Heart right ventricle (tissue), 16 donors: ENCODE results near the gene SEC16A. TPM values are rescaled to one million over a fixed set of nuclear protein-coding genes. Genes with fewer than 3 reads are reported as not detected.

Source experiments
- ATAC-seq, 8 donors: fragments of 200-7000 bp; cut with Tn5 transposase; one replicate each; pipeline ENCODE4 v1.9.1; 2020; ENCODE audit warnings: mild to moderate bottlenecking in 8 of 8, moderate library complexity in 8 of 8, moderate number of reproducible peaks in 1 of 8
- DNase-seq, 2 donors: peaks; one replicate each; pipeline ENCODE4 v3.0.0-alpha.2; 2020
- H3K27ac ChIP-seq, 10 donors: fragments of 200-600 bp; sonication (generic) in 2 of 10; one replicate each; pipeline versions ENCODE4 v1.5.0 to v1.8.0; 2020 to 2022; ENCODE audit warnings: mild to moderate bottlenecking in 3 of 10
- H3K27me3 ChIP-seq, 7 donors: fragments of 200-600 bp; one replicate each; pipeline ENCODE4 v1.8.0; 2021 to 2022; ENCODE audit warnings: mild to moderate bottlenecking in 2 of 7
- H3K36me3 ChIP-seq, 9 donors: fragments of 200-600 bp; sonication (generic) in 1 of 9; one replicate each; pipeline versions ENCODE4 v1.5.0 to v1.8.0; 2020 to 2022; ENCODE audit warnings: mild to moderate bottlenecking in 2 of 9
- H3K4me1 ChIP-seq, 9 donors: fragments of 200-600 bp; sonication (generic) in 1 of 9; one replicate each; pipeline versions ENCODE4 v1.5.0 to v1.8.0; 2020 to 2022; ENCODE audit warnings: mild to moderate bottlenecking in 4 of 9
- H3K4me3 ChIP-seq, 10 donors: fragments of 200-600 bp; sonication (generic) in 2 of 10; one replicate each; pipeline versions ENCODE4 v1.5.0 to v1.8.0; 2020 to 2022; ENCODE audit warnings: mild to moderate bottlenecking in 7 of 10, moderate library complexity in 2 of 10
- H3K9me3 ChIP-seq, 11 donors: fragments of 200-600 bp in 10 of 11; sonication (generic) in 2 of 11; one replicate each; pipeline versions ENCODE4 v1.5.0 to v1.8.0; 2013 to 2022; ENCODE audit warnings: mild to moderate bottlenecking in 2 of 11, control low read depth in 1 of 11, moderate library complexity in 1 of 11
- CTCF ChIP-seq, 9 donors: fragments of 200-600 bp; sonication (generic) in 2 of 9; IDR thresholded peaks; one replicate each; pipeline versions ENCODE4 v1.5.0 to v1.8.0; 2021 to 2022; ENCODE audit warnings: antibody characterized with exemption in 9 of 9, mild to moderate bottlenecking in 5 of 9, moderate library complexity in 1 of 9
- WGBS, 2 donors: extraction: QIAGEN DNeasy Blood & Tissue Kit; methylation state at CpG; one replicate each; pipeline ENCODE4 v1.1.7; 2013; ENCODE audit warnings: inconsistent platforms in 1 of 2; 5-methylcytosine and 5-hydroxymethylcytosine counted together
- intact Hi-C, 10 donors: fragments of 100-400 bp; cut with DNase I; formaldehyde crosslinking; loops; one replicate each; pipeline versions ENCODE4 v1.11.1 to v1.14.2; 2022
- polyA plus RNA-seq, 2 donors: library from polyadenylated mRNA; stranded (reverse); fragments of 200-250 nt; gene quantifications; one replicate each; pipeline ENCODE4 v1.2.3, GENCODE V29; 2013
- total RNA-seq, 10 donors: library from RNA; stranded (reverse); fragmentation: NEBNext Ultra II Directional in 3 of 10; extraction: Animal tissue kit (Norgen Biotek cat#: 25700) in 3 of 10; gene quantifications; one replicate each; pipeline versions ENCODE4 v1.2.1 to v1.2.4, GENCODE V29; 2021 to 2023
- donor health status: Arrhythmogenic right ventricular cardiomyopathy.
- donor health status: ischemic (EF 13 %, LVEDD 7.1; RV severe dilation, severe dysfunction).
- donor health status: healthy with polysubstance abuse.
- donor health status: DM: no; HTN: yes; CAD: no.
- donor health status: DM: no; HTN: no; CAD: no.
- donor health status: ischemic (EF 25% LVEDD 6.9; RV normal size, moderate dysfunction).
- donor health status: ischemic (EF 25% LVEDD 5.7; RV mildly dilated, moderate dysfunction).
- donor health status: healthy.
- donor health status: DM: yes; HTN: yes; CAD: no.
- donor health status: Ischemic cardiomyopathy.
- donor health status: ischemic (EF 35%, LVEDD 5.7; RV mildly dilated, moderate dysfunction).
- donor health status: nonischemic (EF 11% LVEDD 7.7; RV severe dilation, severe dysfunction).
- donor health status: DM: yes; HTN: yes; CAD: no.
- donor health status: PGD.
- donor health status: ischemic (EF 29% LVEDD 5.4; RV normal size, mild dysfunction).
- donor health status: nonischemic (EF 23%, LVEDD 6.1; RV moderate dilation, normal function).

Gene SEC16A
- total and polyA plus RNA-seq, 12 donors = 21.9 to 35.9 (median 28.6) TPM

DNA sequence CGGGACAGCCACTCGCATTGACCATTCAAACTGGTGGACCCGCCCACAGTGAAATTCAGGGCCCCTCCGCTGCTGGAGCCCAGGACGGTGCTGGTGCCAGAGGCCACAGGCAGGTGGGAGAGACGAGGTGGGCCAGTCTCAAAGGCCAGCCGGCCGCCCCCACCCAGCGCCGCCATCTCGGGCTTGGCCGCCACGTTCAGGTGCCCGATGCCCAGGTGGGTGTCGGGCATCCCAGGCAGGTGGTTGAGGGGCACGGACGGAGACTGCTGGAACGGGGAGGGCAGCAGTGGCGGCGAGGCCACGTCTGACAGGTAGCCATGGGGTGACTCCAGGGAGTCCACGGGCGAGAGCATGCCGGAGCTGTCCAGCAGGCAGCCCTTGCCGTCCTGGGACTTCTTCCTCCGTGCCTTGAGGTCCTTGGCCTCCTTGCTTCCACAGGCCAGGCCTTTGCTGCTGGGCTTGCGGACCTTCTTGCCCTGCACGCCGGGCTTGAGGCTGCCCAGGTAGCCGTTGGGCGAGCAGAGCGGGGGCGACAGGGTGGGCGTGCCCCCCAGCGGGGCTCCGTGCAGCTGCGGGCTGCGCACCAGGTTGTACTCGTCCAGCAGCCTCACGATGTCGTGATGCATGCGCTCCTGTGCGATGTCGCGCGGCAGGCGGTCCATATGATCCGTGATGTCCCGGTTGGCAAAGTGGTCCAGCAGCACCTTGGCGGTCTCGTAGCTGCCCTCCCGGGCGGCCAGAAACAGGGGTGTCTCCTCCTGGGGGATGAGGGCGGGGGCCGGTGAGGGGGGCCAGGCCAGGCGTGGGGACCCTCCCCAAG lies 14.2 kb upstream of the SEC16A start:
- DNase-seq (no peak), ATAC-seq (no peak)
- Histone ChIP-seq H3K27ac (no peak overlapping the region), H3K27me3 (no peaks in the 10 kb centered on the region), H3K9me3 (no peaks in the 10 kb centered on the region), H3K4me3 (no peak overlapping the region), H3K4me1 (peaks cover 0 to 26% (median 13%) of the 10 kb centered on the region in 9 donors), H3K36me3 (peaks cover 14 to 79% (median 55%) of the 10 kb centered on the region in 9 donors)
- intact Hi-C loops = no loop called here
- no peak for TF ChIP-seq CTCF (IDR thresholded peaks at IDR 0.05)
- WGBS, 2 donors = 92 to 94% methylated on average over 56 of the region's 56 CpGs

GRCh38 chr9:136496181-136496580 lies 13.3 kb upstream of the SEC16A start:
- Histone ChIP-seq H3K27me3 (no peaks in the 10 kb centered on the region), H3K36me3 (peaks cover 9 to 71% (median 49%) of the 10 kb centered on the region in 9 donors), H3K4me1 (peaks cover 0 to 26% (median 13%) of the 10 kb centered on the region in 9 donors), H3K9me3 (no peaks in the 10 kb centered on the region), H3K4me3 (no peak overlapping the region), H3K27ac (no peak overlapping the region)
- intact Hi-C loops = no loop called here
- ATAC-seq (no peak), DNase-seq (no peak)
- no peak for TF ChIP-seq CTCF (IDR thresholded peaks at IDR 0.05)
- WGBS, 2 donors = 80 to 81% methylated on average over 18 of the region's 18 CpGs

DNA sequence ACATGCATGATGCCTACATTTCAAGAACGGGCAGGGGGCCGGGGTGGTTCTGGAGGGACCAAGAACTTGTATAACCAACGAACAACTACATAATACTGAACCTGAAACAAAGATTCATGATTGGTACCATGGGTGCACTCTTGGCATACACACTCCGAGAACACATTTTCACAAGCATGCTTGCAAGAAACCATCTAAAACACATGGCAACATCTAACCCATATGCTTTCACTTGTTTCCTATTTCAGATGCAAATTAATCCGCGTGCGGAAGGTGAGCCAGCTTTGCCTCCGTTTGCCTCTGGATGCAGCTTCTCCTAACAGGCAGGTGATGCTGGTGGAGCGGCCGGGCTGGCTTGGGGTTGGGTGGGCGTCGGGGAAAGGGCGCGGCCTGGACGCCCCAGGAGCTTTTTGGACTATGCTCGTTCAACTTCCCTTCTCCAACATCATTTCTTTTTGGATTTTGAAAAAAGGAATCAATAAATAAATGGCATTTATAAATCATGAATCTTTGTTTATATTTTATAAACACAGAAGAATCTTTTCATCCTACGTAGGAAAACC lies 12.5 kb upstream of the SEC16A start:
- WGBS, 2 donors = 88 to 91% methylated on average over 17 of the region's 17 CpGs
- ATAC-seq (no peak), DNase-seq (peak in 1 of 2 donors; percentile 14)
- TF ChIP-seq CTCF (IDR thresholded peaks at IDR 0.05) = no peak
- Histone ChIP-seq H3K27me3 (no peaks in the 10 kb centered on the region), H3K4me3 (no peak overlapping the region), H3K36me3 (peaks cover 2 to 63% (median 41%) of the 10 kb centered on the region in 9 donors), H3K4me1 (peaks cover 0 to 26% (median 13%) of the 10 kb centered on the region in 9 donors), H3K27ac (no peak overlapping the region), H3K9me3 (no peaks in the 10 kb centered on the region)
- intact Hi-C loops = no loop called here

DNA sequence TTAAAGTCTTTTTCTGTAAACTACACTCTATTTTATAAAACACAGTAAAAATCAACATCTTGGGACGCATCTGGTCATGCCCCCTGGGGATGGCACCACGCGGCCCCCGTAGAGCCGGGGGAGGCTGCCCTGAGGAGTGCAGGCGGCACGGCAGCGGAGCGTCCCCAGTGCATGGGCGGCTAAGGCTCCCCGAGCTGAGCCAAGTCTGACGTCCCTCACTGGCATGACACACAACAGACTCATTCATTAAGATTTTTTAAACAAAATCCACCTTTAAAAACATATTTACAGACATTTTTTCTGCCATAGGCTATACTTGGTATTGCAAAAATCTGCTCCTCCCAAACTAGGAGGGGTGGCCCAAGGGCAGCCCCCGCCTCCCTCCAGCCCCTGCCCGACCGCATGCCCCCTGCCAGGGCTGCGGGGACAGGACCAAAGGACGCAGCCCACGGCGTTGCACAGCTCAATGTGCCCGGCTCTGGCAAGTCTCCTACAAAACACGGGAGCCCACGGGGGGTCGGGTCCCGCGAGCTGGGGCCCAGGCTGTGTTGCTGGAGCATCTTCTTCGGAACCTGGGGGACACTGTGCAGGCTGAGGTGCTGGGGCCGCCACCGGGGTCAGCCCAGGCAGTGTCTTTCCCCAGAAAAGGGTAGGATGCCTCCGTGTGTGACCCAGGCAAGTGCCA lies 11.8 kb upstream of the SEC16A start:
- no peaks in the 10 kb centered on the region for H3K27me3 ChIP-seq
- intact Hi-C loops = loop anchor here in 1 of 10 donors (5.0 kb wide), 1 partner anchor 38 kb away; no protein-coding TSS in a partner anchor
- no peak for TF ChIP-seq CTCF (IDR thresholded peaks at IDR 0.05)
- H3K4me1 ChIP-seq = peaks cover 0 to 26% (median 13%) of the 10 kb centered on the region in 9 donors
- no peak overlapping the region for H3K4me3 ChIP-seq
- H3K36me3 ChIP-seq = peaks cover 0 to 56% (median 34%) of the 10 kb centered on the region in 9 donors
- H3K27ac ChIP-seq = peak overlapping the region in 2 of 10 donors; percentile 10 to 45
- DNase-seq (peak in 1 of 2 donors; percentile 23), ATAC-seq (no peak)
- no peaks in the 10 kb centered on the region for H3K9me3 ChIP-seq
- WGBS, 2 donors = 80 to 88% methylated on average over 29 of the region's 29 CpGs
